GM18511 (cell line): ENCODE results near the gene WNT16.
A peak's percentile ranks its signal among the peaks of the same experiment; 100 is the strongest.

Source experiments
- ATAC-seq: cut with Tn5 transposase; IDR thresholded peaks from one replicate; pipeline ENCODE4 v1.9.1; 2021; ENCODE audit warnings: mild to moderate bottlenecking, moderate library complexity; ENCODE audit not compliant: unreplicated experiment

WNT16 gene

GRCh38 chr7:121342631-121343030, 13.8 kb downstream of the WNT16 start:
- ATAC-seq: no peak

DNA sequence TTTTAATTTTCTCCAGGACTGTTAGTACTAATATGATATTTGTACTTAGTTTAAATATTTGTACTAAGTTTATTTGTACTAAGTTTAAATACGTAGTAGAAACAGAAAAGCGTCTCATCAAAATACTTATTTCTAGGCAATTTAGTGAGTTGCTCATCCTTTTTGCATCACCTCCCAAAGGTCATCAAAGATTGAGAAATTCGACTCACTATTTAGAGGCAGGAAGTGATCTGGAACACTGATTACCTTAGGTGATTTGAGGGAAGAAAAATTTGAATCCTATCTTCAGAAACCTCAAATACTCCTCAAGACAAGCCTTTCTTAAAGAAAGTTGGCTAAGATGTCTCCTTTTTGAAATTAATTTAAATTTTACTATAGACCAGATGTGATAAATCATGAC, 14.5 kb downstream of the WNT16 start:
- no peak for ATAC-seq

- no peak for ATAC-seq
These were observed 15.3 kb downstream of the WNT16 start for GRCh38 chr7:121344093-121344492.

DNA sequence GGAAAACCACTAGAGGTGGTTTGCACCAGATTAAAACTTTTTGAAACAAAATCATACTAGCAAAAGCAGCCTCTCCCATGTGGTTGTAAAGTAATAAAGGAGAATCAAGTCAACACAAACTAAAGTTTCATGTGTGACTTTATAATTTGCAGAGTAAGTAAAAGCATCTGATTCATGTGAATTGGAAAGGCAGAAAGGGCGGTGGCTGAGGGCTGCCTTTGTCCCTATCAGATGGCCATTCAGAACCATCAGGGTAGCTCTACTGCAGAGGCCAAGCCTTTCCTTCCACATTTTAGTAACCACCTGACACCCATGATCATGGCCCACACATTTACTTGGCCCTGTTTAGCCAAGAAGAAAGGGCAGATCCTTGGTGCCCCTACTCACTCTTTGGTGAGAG, 15.7 kb downstream of the WNT16 start:
- no peak for ATAC-seq

DNA sequence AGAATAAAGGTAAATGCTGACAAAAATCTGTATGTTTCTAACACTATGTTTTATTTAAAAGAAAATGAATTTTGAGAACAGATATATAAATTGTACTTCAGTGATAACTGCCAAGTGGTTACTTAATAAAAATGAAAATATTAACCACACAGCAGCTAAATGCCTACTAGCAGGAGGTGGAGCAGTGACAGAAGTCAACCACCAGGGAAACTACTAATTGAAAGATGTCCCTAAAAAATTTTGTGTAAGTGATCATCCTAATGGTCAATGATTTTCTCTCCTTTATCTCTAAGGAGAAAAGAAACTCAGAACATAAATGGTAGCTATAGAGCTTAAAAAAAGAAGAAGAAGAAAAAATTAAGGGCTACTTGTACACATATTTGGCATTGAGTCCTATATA, 22.9 kb downstream of the WNT16 start:
- ATAC-seq: peak; percentile 38

- peak; percentile 66 for ATAC-seq
These were observed 23.5 kb downstream of the WNT16 start for GRCh38 chr7:121352323-121352722.

DNA sequence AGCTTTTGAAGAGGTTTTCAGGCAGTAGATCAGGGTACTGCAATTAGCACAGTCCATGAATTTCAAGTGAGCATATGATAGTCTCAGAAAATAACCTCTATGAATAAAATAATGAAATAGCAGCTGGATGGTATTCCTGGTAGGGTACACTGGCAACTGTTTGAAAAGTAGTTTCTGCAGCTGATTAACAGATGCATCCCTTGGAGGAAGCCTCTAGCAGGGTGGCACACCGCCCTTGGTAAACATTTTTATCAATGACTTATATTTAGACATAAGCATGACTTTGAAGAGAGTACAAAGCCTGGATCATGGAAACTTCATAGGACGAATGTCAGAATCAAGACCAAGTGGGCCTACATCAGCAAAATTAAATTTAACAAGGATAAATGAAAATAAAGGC, 26.8 kb downstream of the WNT16 start:
- no peak for ATAC-seq

DNA sequence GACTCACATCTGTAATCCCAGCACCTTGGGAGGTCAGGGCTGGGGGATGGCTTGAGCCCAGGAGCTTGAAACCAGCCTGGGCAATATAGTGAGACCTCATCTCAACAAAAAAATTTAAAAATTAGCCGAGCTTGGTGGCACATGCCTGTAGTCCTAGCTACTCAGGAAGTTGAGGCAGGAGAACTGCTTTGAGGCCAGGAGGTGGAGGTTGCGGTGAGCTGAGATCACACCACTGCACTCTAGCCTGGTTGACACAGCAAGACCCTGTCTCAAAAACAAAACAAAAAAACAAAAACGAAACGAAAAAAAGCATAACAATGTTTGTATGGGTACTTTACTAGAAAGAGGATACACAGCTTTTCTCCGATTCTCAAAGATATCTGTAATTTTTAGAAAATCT, 31.8 kb downstream of the WNT16 start:
- no peak for ATAC-seq

DNA sequence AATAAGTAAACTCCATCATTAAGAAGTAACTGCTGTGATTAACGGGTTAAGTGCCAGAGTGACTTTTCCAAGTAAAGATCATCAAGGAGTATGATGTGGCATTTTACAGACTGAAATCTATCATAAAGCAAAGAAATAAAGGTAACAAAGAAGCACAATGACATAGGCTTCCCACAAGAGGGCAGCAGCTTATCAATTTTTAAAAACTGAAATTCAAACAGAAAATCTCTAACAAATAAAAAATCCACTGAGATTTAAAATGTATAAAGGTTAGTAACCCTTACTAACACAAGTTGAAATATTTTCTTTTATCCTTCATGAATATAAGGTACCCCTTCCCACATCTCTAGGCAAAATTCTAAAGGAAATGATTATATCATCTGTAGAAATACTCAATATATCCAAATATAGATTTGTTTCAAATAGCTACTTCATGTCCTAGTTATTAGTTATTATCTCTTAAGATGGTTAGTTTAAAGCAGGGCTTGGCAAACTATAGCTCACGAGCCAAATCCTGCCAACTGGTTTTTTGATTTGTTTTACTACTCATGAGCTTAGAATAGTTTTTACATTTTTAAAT, 38.1 kb downstream of the WNT16 start:
- no peak for ATAC-seq

GRCh38 chr7:121369462-121369861, 40.7 kb downstream of the WNT16 start:
- ATAC-seq: peak; percentile 60

DNA sequence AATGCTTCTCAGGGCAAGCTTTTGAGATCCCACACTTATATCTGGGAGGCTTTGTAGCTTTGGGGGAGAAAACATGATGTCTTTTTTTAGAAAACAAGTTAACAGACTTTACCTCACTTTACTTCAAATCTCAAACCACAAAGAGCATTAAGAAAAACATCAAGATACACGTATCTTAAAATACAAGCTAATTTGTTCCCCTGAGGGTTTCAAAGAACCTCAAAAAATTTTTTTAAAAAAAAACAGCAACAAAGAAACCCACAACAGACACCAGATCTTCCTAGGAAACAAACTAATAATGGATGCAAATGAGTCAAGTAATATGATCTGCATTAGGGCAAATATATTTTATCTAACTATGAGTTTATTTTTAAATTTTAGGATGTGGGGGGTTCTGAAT, 42.6 kb downstream of the WNT16 start:
- no peak for ATAC-seq

DNA sequence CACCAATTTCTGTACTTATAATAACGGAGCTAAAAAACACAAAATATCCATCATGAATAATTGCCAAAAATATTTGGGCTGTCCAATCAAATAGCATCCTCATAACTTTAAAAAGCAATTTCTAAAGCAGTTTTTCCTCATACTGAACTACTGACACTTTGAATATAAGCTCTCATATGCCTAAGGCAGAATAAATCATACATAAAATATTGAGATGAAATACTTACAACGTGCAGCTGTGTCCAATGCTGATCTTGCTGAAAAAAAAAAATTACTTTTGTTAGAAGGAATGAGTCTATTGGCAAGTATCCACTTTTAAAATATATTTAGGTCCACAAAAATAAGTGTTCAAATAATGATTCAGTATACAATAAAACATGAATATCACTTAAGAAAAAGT, 43.1 kb downstream of the WNT16 start:
- no peak for ATAC-seq

DNA sequence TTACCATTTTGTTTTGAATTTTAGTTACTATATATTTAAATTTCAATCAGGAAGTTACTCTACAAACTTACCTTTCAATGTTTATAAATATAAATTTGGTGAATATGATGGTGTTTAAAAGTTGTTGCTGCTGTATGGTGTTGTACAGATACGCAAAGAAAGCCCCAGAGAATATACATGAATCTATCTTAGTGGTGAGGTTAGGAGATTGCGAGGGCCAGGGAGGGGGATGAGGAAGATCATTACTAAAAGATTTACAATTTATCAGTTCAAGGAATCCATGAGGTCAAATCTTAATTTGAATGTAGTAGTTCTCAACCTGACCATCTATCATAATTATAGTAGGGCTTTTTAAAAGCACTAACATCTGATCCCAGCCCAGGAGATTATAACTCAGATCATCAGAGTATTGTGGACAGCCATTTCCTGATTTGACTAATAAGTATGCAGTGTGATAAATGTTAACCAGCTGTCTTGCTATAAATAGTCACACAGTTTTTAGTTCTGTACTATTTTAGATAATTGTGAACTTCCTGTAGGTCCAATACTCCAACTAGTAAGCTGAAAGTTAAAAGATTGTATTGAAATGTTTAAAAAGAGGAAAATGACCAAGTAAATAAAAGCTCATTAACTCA, 43.7 kb downstream of the WNT16 start:
- peak; percentile 91 for ATAC-seq

GRCh38 chr7:121373177-121373576, 44.4 kb downstream of the WNT16 start:
- no peak for ATAC-seq

GRCh38 chr7:121376979-121377378, 48.2 kb downstream of the WNT16 start:
- ATAC-seq: no peak

- no peak for ATAC-seq
These were observed 51.1 kb downstream of the WNT16 start for GRCh38 chr7:121379930-121380329.

- ATAC-seq: no peak
These were observed 53.7 kb downstream of the WNT16 start for GRCh38 chr7:121382473-121382872.

- no peak for ATAC-seq
These were observed 54.6 kb downstream of the WNT16 start for GRCh38 chr7:121383235-121383910.

GRCh38 chr7:121384265-121384664, 55.5 kb downstream of the WNT16 start:
- no peak for ATAC-seq

GRCh38 chr7:121385056-121385799, 56.4 kb downstream of the WNT16 start:
- peak; percentile 3 for ATAC-seq

GRCh38 chr7:121385800-121386179, 57.0 kb downstream of the WNT16 start:
- peak; percentile 94 for ATAC-seq

DNA sequence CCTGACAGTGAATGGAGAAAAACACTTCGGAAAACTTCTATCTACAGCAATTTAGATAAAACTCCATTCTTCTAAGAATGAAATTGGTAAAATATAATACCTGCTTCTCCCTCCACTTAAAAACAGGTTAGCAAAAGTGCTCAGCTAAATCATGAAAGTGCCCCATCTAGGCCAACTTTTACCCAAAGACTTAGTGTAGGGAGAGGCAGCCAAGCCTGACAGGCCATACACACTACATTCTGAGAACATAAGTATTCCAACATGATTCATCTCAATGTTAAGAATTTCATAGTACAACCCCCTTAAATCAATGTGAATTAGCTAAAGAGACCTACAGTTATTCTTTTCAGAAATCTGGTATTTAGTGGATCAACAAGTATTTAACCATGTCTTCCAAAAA, 60.1 kb downstream of the WNT16 start:
- no peak for ATAC-seq
